B cell (primary cell): ENCODE data around the gene COQ2. TPM values are rescaled to one million over a fixed set of nuclear protein-coding genes. Genes with fewer than 3 reads are reported as not detected.

ENCODE experiments used
- ATAC-seq: fragments of 200-7000 bp; cut with Tn5 transposase; one replicate; pipeline ENCODE4 v1.10.0; 2021; ENCODE audit warnings: low read depth, mild to moderate bottlenecking, moderate number of reproducible peaks, moderate library complexity
- CTCF ChIA-PET: fragments of 350-600 bp; sonication (Branson Sonifier 250); formaldehyde crosslinking; loops from one replicate; lab custom pipeline; 2021; ENCODE audit warnings: antibody characterized with exemption, inconsistent platforms; lab: Charles Lee
- POLR2A ChIA-PET: fragments of 350-600 bp; sonication (Branson Sonifier 250); formaldehyde crosslinking; loops from one replicate; lab custom pipeline; 2021; ENCODE audit warnings: antibody characterized with exemption; lab: Charles Lee
- DNase-seq: peaks from one replicate; pipeline ENCODE4 v3.0.0; 2013
- H2AFZ ChIP-seq: 2 replicates; pipeline ENCODE4 v1.6.1; 2012; ENCODE audit warnings: mild to moderate bottlenecking, low read depth, low read length; ENCODE audit not compliant: insufficient read depth, poor library complexity, severe bottlenecking
- H3K27ac ChIP-seq, 2 donors: 1 replicate in 1 of 2; 2 replicates in 1 of 2; pipeline ENCODE4 v1.5.1; 2012 to 2013; ENCODE audit warnings: low read length in 2 of 2, mild to moderate bottlenecking in 2 of 2, moderate library complexity in 1 of 2
- H3K27me3 ChIP-seq, 4 experiments: fragments of 200-600 bp in 1 of 4; sonication (generic) in 1 of 4; replicated peaks in 1 of 4; 1 replicate in 2 of 4; 2 replicates in 2 of 4; pipeline versions ENCODE4 v1.6.1 to v1.7.0; 2013 to 2016; ENCODE audit warnings: low read length in 3 of 4, mild to moderate bottlenecking in 2 of 4, mixed read lengths in 1 of 4, moderate library complexity in 1 of 4; ENCODE audit not compliant: insufficient read depth in 4 of 4, control insufficient read depth in 3 of 4; ENCODE audit errors: control extremely low read depth in 1 of 4
- H3K36me3 ChIP-seq, 2 experiments: replicated peaks in 1 of 2; 1 replicate in 1 of 2; 2 replicates in 1 of 2; pipeline versions ENCODE4 v1.6.1 to v1.7.1; 2013; ENCODE audit warnings: low read length in 1 of 2; ENCODE audit not compliant: insufficient read depth in 2 of 2, control insufficient read depth in 1 of 2; ENCODE audit errors: control extremely low read depth in 1 of 2, extremely low read depth in 1 of 2
- H3K4me1 ChIP-seq, 2 donors: fragments of 200-600 bp in 1 of 2; sonication (generic) in 1 of 2; 1 replicate in 1 of 2; 2 replicates in 1 of 2; pipeline versions ENCODE4 v1.5.1 to v1.6.1; 2013 to 2017; ENCODE audit warnings: low read length in 2 of 2; ENCODE audit not compliant: control insufficient read depth in 2 of 2, insufficient read depth in 2 of 2
- H3K4me2 ChIP-seq: replicated peaks from 2 replicates; pipeline ENCODE3; 2012; ENCODE audit warnings: mild to moderate bottlenecking, low read depth, low read length; ENCODE audit not compliant: poor library complexity, severe bottlenecking
- H3K4me3 ChIP-seq, 5 experiments: fragments of 200-600 bp in 1 of 5; sonication (generic) in 1 of 5; 1 replicate in 3 of 5; 2 replicates in 2 of 5; pipeline versions ENCODE4 v1.5.1 to v1.7.0; 2011 to 2016; ENCODE audit warnings: low read length in 4 of 5, mild to moderate bottlenecking in 4 of 5, low read depth in 2 of 5, control low read depth in 1 of 5, moderate library complexity in 1 of 5; ENCODE audit not compliant: insufficient read depth in 1 of 5; ENCODE audit errors: control extremely low read depth in 1 of 5, extremely low read depth in 1 of 5
- H3K79me2 ChIP-seq: fragments of 200-600 bp; sonication (generic); one replicate; pipeline ENCODE4 v1.6.0; 2016; ENCODE audit warnings: low read length; ENCODE audit not compliant: control insufficient read depth, insufficient read depth
- H3K9ac ChIP-seq: fragments of 200-600 bp; sonication (generic); 2 replicates; pipeline ENCODE4 v1.6.1; 2017; ENCODE audit warnings: mild to moderate bottlenecking, low read length, moderate library complexity
- H3K9me3 ChIP-seq, 3 donors: one replicate each; pipeline versions ENCODE4 v1.6.1 to v1.7.1; 2013; ENCODE audit warnings: low read length in 2 of 3; ENCODE audit not compliant: control insufficient read depth in 2 of 3, insufficient read depth in 1 of 3; ENCODE audit errors: control extremely low read depth in 1 of 3
- H4K20me1 ChIP-seq: 2 replicates; pipeline ENCODE4 v1.6.0; 2012; ENCODE audit warnings: mild to moderate bottlenecking, low read length; ENCODE audit not compliant: insufficient read depth, control insufficient read depth, poor library complexity, severe bottlenecking
- H3K27ac Mint-ChIP-seq: one replicate; pipeline ENCODE4 v1.8.0; 2021; ENCODE audit warnings: mixed read lengths
- H3K27me3 Mint-ChIP-seq: one replicate; pipeline ENCODE4 v1.8.0; 2021; ENCODE audit warnings: mixed read lengths
- H3K4me1 Mint-ChIP-seq: one replicate; pipeline ENCODE4 v1.8.0; 2021; ENCODE audit warnings: mixed read lengths
- H3K4me3 Mint-ChIP-seq: one replicate; pipeline ENCODE4 v1.8.0; 2021; ENCODE audit warnings: mixed read lengths
- H3K9me3 Mint-ChIP-seq: one replicate; pipeline ENCODE4 v1.8.0; 2022; ENCODE audit warnings: mixed read lengths; ENCODE audit not compliant: insufficient read depth
- EZH2 ChIP-seq: IDR thresholded peaks from 2 replicates; pipeline ENCODE4 v1.6.1; 2012; ENCODE audit warnings: borderline replicate concordance, low read depth, mild to moderate bottlenecking, moderate library complexity, low read length; ENCODE audit not compliant: insufficient read depth, poor library complexity, severe bottlenecking
- WGBS: methylation state at CpG from one replicate; pipeline ENCODE4 v1.1.5; 2013; ENCODE audit warnings: missing lambda C conversion rate; ENCODE audit not compliant: insufficient coverage; 5-methylcytosine and 5-hydroxymethylcytosine counted together
- intact Hi-C: fragments of 100-400 bp; cut with micrococcal nuclease; formaldehyde crosslinking; loops from one replicate; pipeline ENCODE4 v1.10.0; 2022
- polyA plus RNA-seq: library from polyadenylated mRNA; depleted of rRNA; stranded (reverse); fragments of >200 nt; gene quantifications from 2 replicates; pipeline ENCODE4 v1.2.3, GENCODE V29; 2012
- total RNA-seq, 2 donors: library from RNA; stranded (reverse); fragments of 120-200 nt in 1 of 2; gene quantifications; 1 replicate in 1 of 2; 2 replicates in 1 of 2; pipeline versions ENCODE4 v1.2.3 to v1.2.4, GENCODE V29; 2013 to 2022
- TF ChIP-seq, protein P1 (sequence below): fragments of 200-600 bp; IDR thresholded peaks from one replicate; pipeline ENCODE4 v1.8.0; 2022; ENCODE audit warnings: antibody characterized with exemption, mild to moderate bottlenecking

Gene COQ2
- total and polyA plus RNA-seq, 2 donors (not counting 1 experiment from before 2014, with no cell fraction given) = 8.1 to 27.9 TPM

GRCh38 chr4:83267121-83267829 lies 17.3 kb downstream of the COQ2 start:
- Mint-ChIP-seq H3K4me1 (peaks cover 18% of the 10 kb centered on the region), H3K9me3 (no peaks in the 10 kb centered on the region), H3K27ac (no peak overlapping the region), H3K4me3 (no peak overlapping the region), H3K27me3 (no peaks in the 10 kb centered on the region)
- H2AFZ ChIP-seq = no peak overlapping the region
- no peak overlapping the region for H3K9ac ChIP-seq
- no peaks in the 10 kb centered on the region for H3K27me3 ChIP-seq
- TF ChIP-seq, protein P1, sequence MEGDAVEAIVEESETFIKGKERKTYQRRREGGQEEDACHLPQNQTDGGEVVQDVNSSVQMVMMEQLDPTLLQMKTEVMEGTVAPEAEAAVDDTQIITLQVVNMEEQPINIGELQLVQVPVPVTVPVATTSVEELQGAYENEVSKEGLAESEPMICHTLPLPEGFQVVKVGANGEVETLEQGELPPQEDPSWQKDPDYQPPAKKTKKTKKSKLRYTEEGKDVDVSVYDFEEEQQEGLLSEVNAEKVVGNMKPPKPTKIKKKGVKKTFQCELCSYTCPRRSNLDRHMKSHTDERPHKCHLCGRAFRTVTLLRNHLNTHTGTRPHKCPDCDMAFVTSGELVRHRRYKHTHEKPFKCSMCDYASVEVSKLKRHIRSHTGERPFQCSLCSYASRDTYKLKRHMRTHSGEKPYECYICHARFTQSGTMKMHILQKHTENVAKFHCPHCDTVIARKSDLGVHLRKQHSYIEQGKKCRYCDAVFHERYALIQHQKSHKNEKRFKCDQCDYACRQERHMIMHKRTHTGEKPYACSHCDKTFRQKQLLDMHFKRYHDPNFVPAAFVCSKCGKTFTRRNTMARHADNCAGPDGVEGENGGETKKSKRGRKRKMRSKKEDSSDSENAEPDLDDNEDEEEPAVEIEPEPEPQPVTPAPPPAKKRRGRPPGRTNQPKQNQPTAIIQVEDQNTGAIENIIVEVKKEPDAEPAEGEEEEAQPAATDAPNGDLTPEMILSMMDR = no peak
- TF ChIP-seq EZH2 = no peak
- no peaks in the 10 kb centered on the region for H3K9me3 ChIP-seq
- intact Hi-C loops = no loop called here
- WGBS = 71% methylated on average over 1 of the region's 7 CpGs
- peaks cover 6 to 38% of the 10 kb centered on the region in 2 experiments for H3K36me3 ChIP-seq
- H3K4me1 ChIP-seq = peaks cover under 1 to 12% of the 10 kb centered on the region in 2 donors
- no peaks in the 10 kb centered on the region for H3K79me2 ChIP-seq
- no peaks in the 10 kb centered on the region for H4K20me1 ChIP-seq
- H3K27ac ChIP-seq = no peak overlapping the region
- POLR2A ChIA-PET = no interaction called here
- no peak overlapping the region for H3K4me3 ChIP-seq
- ATAC-seq = no peak
- DNase-seq = no peak
- CTCF ChIA-PET = interaction anchor here (0.7 to 3.5 kb wide), 13 partner anchors 13 to 211 kb away, joined by 3 to 34 read pairs (median 3); partner anchors contain the start of gene COQ2
- H3K4me2 ChIP-seq = no peak overlapping the region

DNA sequence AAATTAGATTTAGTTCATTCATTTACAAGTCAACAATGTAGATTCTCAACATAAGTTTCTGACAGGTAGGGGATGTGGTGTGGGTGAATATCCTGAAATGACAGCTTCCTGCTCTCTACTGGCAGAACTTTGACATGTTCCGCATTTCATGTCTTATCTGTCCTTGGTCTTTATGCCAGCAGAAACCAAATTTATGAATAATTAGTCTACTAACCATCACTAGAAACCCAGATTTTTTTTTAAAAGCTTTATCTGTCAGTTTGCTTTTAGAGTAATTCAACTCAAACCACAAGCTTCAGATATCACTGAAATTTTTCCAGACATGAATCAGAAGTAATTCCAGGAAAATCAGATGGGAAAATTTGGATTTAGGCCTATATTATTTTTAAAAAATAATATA lies 17.9 kb downstream of the COQ2 start:
- TF ChIP-seq EZH2 = no peak
- TF ChIP-seq, protein P1 = no peak
- H3K9me3 Mint-ChIP-seq = no peaks in the 10 kb centered on the region
- Histone ChIP-seq H3K36me3 (peaks cover 5 to 38% of the 10 kb centered on the region in 2 experiments), H3K27ac (no peak overlapping the region), H4K20me1 (no peaks in the 10 kb centered on the region), H3K9me3 (no peaks in the 10 kb centered on the region), H3K4me2 (no peak overlapping the region), H2AFZ (no peak overlapping the region), H3K79me2 (no peaks in the 10 kb centered on the region), H3K4me3 (no peak overlapping the region), H3K27me3 (no peaks in the 10 kb centered on the region), H3K9ac (no peak overlapping the region), H3K4me1 (peaks cover 0 to 12% of the 10 kb centered on the region in 2 donors)
- no peak for ATAC-seq
- peak; percentile 38 for DNase-seq
- no peaks in the 10 kb centered on the region for H3K27me3 Mint-ChIP-seq
- peaks cover 17% of the 10 kb centered on the region for H3K4me1 Mint-ChIP-seq
- H3K27ac Mint-ChIP-seq = no peak overlapping the region
- no peak overlapping the region for H3K4me3 Mint-ChIP-seq
- ChIA-PET CTCF (interaction anchor here (0.7 to 3.5 kb wide), 12 partner anchors 10 to 212 kb away, joined by 3 to 34 read pairs (median 3); partner anchors contain the start of gene COQ2), POLR2A (no interaction called here)
- intact Hi-C loops = no loop called here
- no CpG with 5 or more reads among the region's 1 CpG for WGBS
